Muscle of leg (tissue), 11 donors: ENCODE data around the gene RBM20. TPM values are rescaled to one million over a fixed set of nuclear protein-coding genes. Genes with fewer than 3 reads are reported as not detected.
"Not testable (repeated sequence)": the region's sequence is repeated elsewhere in the genome, so short reads cannot be mapped to it uniquely, and the experiment has no call there.

Source experiments
- DNase-seq: peaks from one replicate; pipeline ENCODE4 v3.0.0; 2013
- H3K27ac ChIP-seq: one replicate; pipeline ENCODE4 v1.5.1; 2013; ENCODE audit warnings: mild to moderate bottlenecking, low read length, control low read depth
- H3K27me3 ChIP-seq: one replicate; pipeline ENCODE4 v1.6.1; 2013; ENCODE audit warnings: low read length; ENCODE audit not compliant: control insufficient read depth, insufficient read depth
- H3K36me3 ChIP-seq: one replicate; pipeline ENCODE4 v1.6.1; 2013; ENCODE audit warnings: low read length; ENCODE audit not compliant: control insufficient read depth, insufficient read depth
- H3K4me1 ChIP-seq: one replicate; pipeline ENCODE4 v1.6.1; 2013; ENCODE audit warnings: low read length; ENCODE audit not compliant: control insufficient read depth, insufficient read depth
- H3K4me3 ChIP-seq: one replicate; pipeline ENCODE4 v1.5.1; 2013; ENCODE audit warnings: low read length, control low read depth
- H3K9me3 ChIP-seq: replicated peaks from 2 replicates; pipeline ENCODE4 v1.6.1; 2013; ENCODE audit warnings: low read depth, low read length; ENCODE audit not compliant: control insufficient read depth
- WGBS: methylation state at CpG from one replicate; pipeline ENCODE4 v1.1.5; 2013; ENCODE audit warnings: missing lambda C conversion rate; ENCODE audit not compliant: insufficient coverage; 5-methylcytosine and 5-hydroxymethylcytosine counted together
- polyA plus RNA-seq, 8 donors: library from polyadenylated mRNA; unstranded; fragments of 120-200 nt; gene quantifications; one replicate each; pipeline versions ENCODE4 v1.2.1 to v1.2.3, GENCODE V29; 2013; ENCODE audit warnings: inconsistent platforms in 1 of 8, low replicate concordance in 1 of 8; ENCODE audit not compliant: insufficient read length in 8 of 8, insufficient read depth in 1 of 8
- total RNA-seq: library from RNA; stranded (reverse); fragments of 120-200 nt; gene quantifications from one replicate; pipeline ENCODE4 v1.2.4, GENCODE V29; 2013

Gene RBM20
- total and polyA plus RNA-seq, 9 donors: 6.5 to 17.0 (median 9.8) TPM

GRCh38 chr10:110711382-110711781, 67.2 kb downstream of the RBM20 start:
- no peak for DNase-seq
- WGBS: 92% methylated on average over 2 of the region's 4 CpGs
- no peak overlapping the region for H3K4me3 ChIP-seq

GRCh38 chr10:110714356-110714755, 70.2 kb downstream of the RBM20 start:
- no peak for DNase-seq
- Histone ChIP-seq H3K27ac (no peak overlapping the region), H3K9me3 (no peaks in the 10 kb centered on the region), H3K4me3 (no peak overlapping the region), H3K4me1 (peaks cover 25% of the 10 kb centered on the region), H3K36me3 (no peaks in the 10 kb centered on the region), H3K27me3 (no peaks in the 10 kb centered on the region)

More at GRCh38 chr10:110711382-110711781, 67.2 kb downstream of the RBM20 start:
- Histone ChIP-seq H3K27me3 (no peaks in the 10 kb centered on the region), H3K9me3 (no peaks in the 10 kb centered on the region), H3K4me1 (peaks cover 26% of the 10 kb centered on the region), H3K27ac (no peak overlapping the region), H3K36me3 (no peaks in the 10 kb centered on the region)

- Histone ChIP-seq H3K36me3 (no peaks in the 10 kb centered on the region), H3K4me3 (no peak overlapping the region), H3K27ac (no peak overlapping the region), H3K9me3 (no peaks in the 10 kb centered on the region), H3K27me3 (no peaks in the 10 kb centered on the region), H3K4me1 (peaks cover 9% of the 10 kb centered on the region)
- WGBS: 8% methylated on average over 2 of the region's 4 CpGs
- peak; percentile 48 for DNase-seq
Measured at GRCh38 chr10:110717781-110718589, 73.8 kb downstream of the RBM20 start.

GRCh38 chr10:110721406-110722038, 77.4 kb downstream of the RBM20 start:
- H3K27me3 ChIP-seq: no peaks in the 10 kb centered on the region
- H3K36me3 ChIP-seq: no peaks in the 10 kb centered on the region
- no peak overlapping the region for H3K4me3 ChIP-seq
- peaks cover 21% of the 10 kb centered on the region for H3K4me1 ChIP-seq
- WGBS: 93% methylated on average over 6 of the region's 9 CpGs
- H3K9me3 ChIP-seq: no peaks in the 10 kb centered on the region
- no peak for DNase-seq
- H3K27ac ChIP-seq: no peak overlapping the region

GRCh38 chr10:110723224-110723891, 79.2 kb downstream of the RBM20 start:
- H3K4me3 ChIP-seq: no peak overlapping the region
- H3K27ac ChIP-seq: no peak overlapping the region
- no CpG with 5 or more reads among the region's 4 CpGs for WGBS
- no peaks in the 10 kb centered on the region for H3K27me3 ChIP-seq
- H3K36me3 ChIP-seq: no peaks in the 10 kb centered on the region
- H3K9me3 ChIP-seq: no peaks in the 10 kb centered on the region
- DNase-seq: no peak
- H3K4me1 ChIP-seq: peaks cover 12% of the 10 kb centered on the region

GRCh38 chr10:110724116-110724921, 80.2 kb downstream of the RBM20 start:
- no peak overlapping the region for H3K27ac ChIP-seq
- peaks cover 12% of the 10 kb centered on the region for H3K4me1 ChIP-seq
- DNase-seq: no peak
- H3K4me3 ChIP-seq: no peak overlapping the region
- no peaks in the 10 kb centered on the region for H3K27me3 ChIP-seq
- H3K36me3 ChIP-seq: no peaks in the 10 kb centered on the region
- WGBS: 60% methylated on average over 3 of the region's 7 CpGs
- H3K9me3 ChIP-seq: no peaks in the 10 kb centered on the region

- H3K4me3 ChIP-seq: no peak overlapping the region
- no peaks in the 10 kb centered on the region for H3K27me3 ChIP-seq
- no peak for DNase-seq
- H3K36me3 ChIP-seq: no peaks in the 10 kb centered on the region
- H3K4me1 ChIP-seq: peaks cover 12% of the 10 kb centered on the region
- no peak overlapping the region for H3K27ac ChIP-seq
- H3K9me3 ChIP-seq: no peaks in the 10 kb centered on the region
- 52% methylated on average over 3 of the region's 4 CpGs for WGBS
Measured at GRCh38 chr10:110724937-110725336, 80.8 kb downstream of the RBM20 start.

GRCh38 chr10:110725801-110726630, 81.9 kb downstream of the RBM20 start:
- peaks cover 12% of the 10 kb centered on the region for H3K4me1 ChIP-seq
- no peak overlapping the region for H3K4me3 ChIP-seq
- H3K36me3 ChIP-seq: no peaks in the 10 kb centered on the region
- DNase-seq: peak; percentile 62
- 26% methylated on average over 7 of the region's 10 CpGs for WGBS
- H3K9me3 ChIP-seq: no peaks in the 10 kb centered on the region
- peak overlapping the region; percentile 31 for H3K27ac ChIP-seq
- H3K27me3 ChIP-seq: peaks cover 6% of the 10 kb centered on the region

GRCh38 chr10:110727785-110728184, 83.6 kb downstream of the RBM20 start:
- not testable (repeated sequence) for H3K36me3 ChIP-seq
- WGBS: no CpG with 5 or more reads among the region's 2 CpGs

More at GRCh38 chr10:110727785-110728184, 83.6 kb downstream of the RBM20 start:
- peaks cover 12% of the 10 kb centered on the region for H3K4me1 ChIP-seq
- H3K27me3 ChIP-seq, H3K27ac ChIP-seq, H3K4me3 ChIP-seq, H3K9me3 ChIP-seq, DNase-seq: not testable (repeated sequence)
